Placental epithelial cell (primary cell): ENCODE measurements around the gene GPA33. TPM values are rescaled to one million over a fixed set of nuclear protein-coding genes. Genes with fewer than 3 reads are reported as not detected.
A peak's percentile ranks its signal among the peaks of the same experiment; 100 is the strongest.

Source experiments
- small RNA-seq: library from RNA; depleted of rRNA; stranded (forward); fragments of <200 nt; gene quantifications from one replicate; pipeline ENCODE3, GENCODE V24; 2012
- total RNA-seq: library from RNA; depleted of rRNA; stranded (reverse); fragments of >200 nt; gene quantifications from 2 replicates; pipeline ENCODE4 v1.2.3, GENCODE V29; 2012

Gene GPA33, protein sequence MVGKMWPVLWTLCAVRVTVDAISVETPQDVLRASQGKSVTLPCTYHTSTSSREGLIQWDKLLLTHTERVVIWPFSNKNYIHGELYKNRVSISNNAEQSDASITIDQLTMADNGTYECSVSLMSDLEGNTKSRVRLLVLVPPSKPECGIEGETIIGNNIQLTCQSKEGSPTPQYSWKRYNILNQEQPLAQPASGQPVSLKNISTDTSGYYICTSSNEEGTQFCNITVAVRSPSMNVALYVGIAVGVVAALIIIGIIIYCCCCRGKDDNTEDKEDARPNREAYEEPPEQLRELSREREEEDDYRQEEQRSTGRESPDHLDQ
- not detected in 2 replicates for total RNA-seq

DNA sequence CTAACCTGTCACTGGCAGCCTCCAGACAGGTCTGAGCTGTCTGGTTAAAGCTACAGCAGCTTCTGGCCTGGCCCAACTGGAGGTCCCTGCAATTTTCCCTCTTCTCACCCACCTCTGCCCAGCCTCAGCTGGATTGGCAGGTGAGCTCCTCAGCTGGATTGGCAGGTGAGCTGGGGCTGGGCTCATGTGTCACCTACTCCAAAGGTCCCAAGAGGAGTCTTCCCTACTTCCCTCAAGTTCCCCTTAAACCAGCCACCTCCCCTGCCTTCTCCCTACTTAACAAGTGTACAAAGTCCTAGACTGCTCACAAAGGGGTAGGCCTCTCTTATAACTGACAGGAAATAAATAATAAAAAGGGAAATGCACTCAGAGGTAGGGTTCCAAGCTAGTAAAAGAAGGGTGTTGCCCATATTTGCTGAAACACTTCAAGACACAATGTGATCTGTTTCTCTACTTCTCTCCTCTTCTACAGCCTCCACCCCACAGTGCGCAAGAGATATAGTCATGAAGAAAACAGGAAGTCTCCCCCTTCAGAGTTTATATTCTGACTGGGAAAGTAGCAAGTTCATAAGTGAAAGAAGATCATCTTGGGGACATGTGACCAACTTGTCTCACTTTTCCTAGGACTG is at the start of gene GPA33:
Gene GPA33 (minus strand): TSS at position 64 of the 629 bp plus-strand sequence. CDS start 90 bp downstream, outside the sequence.

DNA sequence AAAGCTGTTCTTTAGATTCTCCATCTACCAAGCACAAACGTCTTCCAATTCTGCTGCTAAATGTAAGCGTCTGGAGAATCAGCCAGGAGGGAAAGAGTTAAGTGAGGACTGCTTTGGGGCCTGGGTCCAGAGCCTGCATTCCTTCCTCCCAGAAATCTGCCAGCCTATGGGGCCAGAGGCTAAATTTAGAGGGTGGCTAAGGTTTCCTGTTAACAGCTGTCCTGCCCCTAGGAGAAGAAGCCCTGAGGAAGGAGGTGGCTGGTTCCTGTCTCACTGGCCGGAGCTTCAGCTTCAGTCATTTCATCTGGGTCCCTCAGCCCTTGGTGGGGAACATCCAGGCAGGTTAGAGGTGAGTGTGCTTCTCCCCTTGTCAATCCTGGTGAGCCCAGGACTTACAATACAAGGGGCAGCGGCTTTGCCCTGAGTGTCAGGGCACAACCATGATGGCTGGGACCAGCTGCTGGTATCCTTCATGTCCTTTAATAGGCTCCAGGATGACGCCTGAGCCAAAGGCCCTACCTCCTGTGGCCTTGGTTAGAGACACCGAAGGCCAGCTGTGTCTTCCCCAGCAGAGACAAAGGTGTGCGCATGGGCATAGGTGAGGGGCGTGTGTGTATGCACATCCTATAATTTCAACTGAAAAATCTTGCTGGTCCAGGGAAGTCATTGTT is 3.8 kb upstream of the GPA33 start, which contains the start of gene STYXL2:
Gene STYXL2 (plus strand): TSS at position 230 of the 671 bp plus-strand sequence. CDS start 775 bp downstream, outside the sequence.

Small RNA genes lying within 50 kb of the gene (small RNA-seq; reads per million reads assigned to genes)
- 0.81 reads per million, percentile 48 among the genes with 10 or more reads in this experiment for gene RNA5SP65

Other genes starting within 250 kb of the GPA33 start
- gene TADA1, start 214.1 kb downstream of the GPA33 start, total RNA-seq, result 13.7 and 16.4 TPM in 2 replicates
- gene ILDR2, start 114.8 kb downstream of the GPA33 start, total RNA-seq, result 0.79 and 0.87 TPM in 2 replicates
- 0.39 and 0.76 TPM in 2 replicates for gene MAEL, start 101.1 kb downstream of the GPA33 start, total RNA-seq
- not detected in 2 replicates for gene STYXL2, start 3.7 kb upstream of the GPA33 start, total RNA-seq
- 9.8 and 12.3 TPM in 2 replicates for gene POU2F1, start 130.5 kb upstream of the GPA33 start, total RNA-seq